Gastroesophageal sphincter (tissue), 4 donors: ENCODE measurements around the gene CHST11. TPM values are rescaled to one million over a fixed set of nuclear protein-coding genes. Genes with fewer than 3 reads are reported as not detected.

Experiments
- ATAC-seq: fragments of 150-250 bp; one replicate; pipeline ENCODE4 v1.9.1; 2016; ENCODE audit warnings: mild to moderate bottlenecking, moderate library complexity
- H3K27ac ChIP-seq, 4 donors: fragments of 200-600 bp; sonication (generic) in 3 of 4; 1 replicate in 3 of 4; 2 replicates in 1 of 4; pipeline ENCODE4 v1.5.1; 2016 to 2019
- H3K27me3 ChIP-seq: fragments of 200-600 bp; sonication (generic); one replicate; pipeline ENCODE4 v1.5.1; 2019
- H3K36me3 ChIP-seq, 2 donors: fragments of 200-600 bp; sonication (generic); one replicate each; pipeline ENCODE4 v1.5.1; 2019; ENCODE audit warnings: control low read depth in 1 of 2
- H3K4me1 ChIP-seq, 3 donors: fragments of 200-600 bp; sonication (generic); 1 replicate in 2 of 3; 2 replicates in 1 of 3; pipeline ENCODE4 v1.5.1; 2016 to 2019; ENCODE audit warnings: control low read depth in 2 of 3
- H3K4me3 ChIP-seq, 2 donors: fragments of 200-600 bp; sonication (generic); one replicate each; pipeline ENCODE4 v1.5.1; 2019; ENCODE audit warnings: mild to moderate bottlenecking in 1 of 2, moderate library complexity in 1 of 2
- H3K9me3 ChIP-seq, 3 donors: fragments of 200-600 bp; sonication (generic); one replicate each; pipeline ENCODE4 v1.5.1; 2017 to 2019; ENCODE audit warnings: control low read depth in 2 of 3
- CTCF ChIP-seq, 4 experiments: fragments of 200-600 bp in 2 of 4; fragments of 450-650 bp in 2 of 4; sonication (generic) in 1 of 4; IDR thresholded peaks; one replicate each; pipeline ENCODE4 v1.5.1; 2017 to 2019; ENCODE audit warnings: antibody characterized with exemption in 4 of 4, mild to moderate bottlenecking in 2 of 4, moderate library complexity in 2 of 4
- EP300 ChIP-seq: sonication (generic); formaldehyde crosslinking; IDR thresholded peaks from one replicate; pipeline ENCODE4 v1.6.1; 2017; ENCODE audit warnings: antibody characterized with exemption, mild to moderate bottlenecking
- POLR2A ChIP-seq, 2 donors: fragments of 450-650 bp; IDR thresholded peaks; one replicate each; pipeline ENCODE4 v1.6.1; 2017; ENCODE audit warnings: antibody characterized with exemption in 2 of 2, mild to moderate bottlenecking in 2 of 2, moderate library complexity in 1 of 2
- POLR2AphosphoS5 ChIP-seq: sonication (generic); formaldehyde crosslinking; IDR thresholded peaks from one replicate; pipeline ENCODE4 v1.6.1; 2017; ENCODE audit warnings: antibody characterized with exemption
- WGBS, 2 donors: methylation state at CpG; one replicate each; pipeline ENCODE4 v1.1.5; 2018; ENCODE audit warnings: low coverage in 1 of 2; 5-methylcytosine and 5-hydroxymethylcytosine counted together
- total RNA-seq, 4 donors: library from RNA; depleted of rRNA; stranded (reverse); fragments of >200 nt; gene quantifications; one replicate each; pipeline ENCODE4 v1.1.0, GENCODE V29; 2016

CHST11 gene
- total RNA-seq, 4 donors from 2014 or later, result 4.3 to 15.6 (median 11.0) TPM

- Histone ChIP-seq H3K27me3 (no peaks in the 10 kb centered on the region), H3K9me3 (no peaks in the 10 kb centered on the region), H3K4me3 (no peak overlapping the region), H3K4me1 (peaks cover 0 to 6% (median 0%) of the 10 kb centered on the region in 3 donors), H3K36me3 (no peaks in the 10 kb centered on the region), H3K27ac (no peak overlapping the region)
- 81 to 85% methylated on average over 6 of the region's 6 CpGs for WGBS, 2 donors
- no peak for TF ChIP-seq POLR2AphosphoS5
- no peak for TF ChIP-seq POLR2A (IDR thresholded peaks at IDR 0.05)
- no peak for TF ChIP-seq CTCF (IDR thresholded peaks at IDR 0.05)
- TF ChIP-seq EP300, result no peak
- ATAC-seq, result no peak
Observed at GRCh38 chr12:104630230-104630670, 173.5 kb downstream of the CHST11 start.

DNA sequence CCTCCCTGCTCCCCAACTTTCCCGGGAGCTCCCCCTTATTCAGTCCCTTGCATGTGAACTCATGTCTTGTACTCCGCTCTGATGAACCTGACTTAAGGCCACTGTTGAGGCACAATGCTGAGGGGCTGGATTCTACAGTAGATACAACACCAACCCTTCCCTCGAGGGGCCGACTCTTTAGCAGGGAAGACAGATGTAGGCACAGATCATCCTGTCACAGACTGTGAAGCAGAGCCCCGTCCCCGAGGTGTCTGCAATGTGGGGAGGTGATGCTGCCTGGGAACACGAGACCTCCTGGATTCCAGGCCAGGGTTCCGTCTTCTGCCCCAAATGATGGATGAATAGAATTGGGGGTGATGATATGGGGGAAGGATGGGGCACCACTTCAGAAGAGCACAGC is 175.1 kb downstream of the CHST11 start:
- Histone ChIP-seq H3K9me3 (no peaks in the 10 kb centered on the region), H3K4me1 (peaks cover 0 to 6% (median 0%) of the 10 kb centered on the region in 3 donors), H3K36me3 (no peaks in the 10 kb centered on the region), H3K27me3 (no peaks in the 10 kb centered on the region), H3K4me3 (no peak overlapping the region), H3K27ac (no peak overlapping the region)
- WGBS, 2 donors, result 60 to 82% methylated on average over 1 to 3 of the region's 8 CpGs
- ATAC-seq, result no peak
- TF ChIP-seq POLR2A (IDR thresholded peaks at IDR 0.05), result no peak
- no peak for TF ChIP-seq POLR2AphosphoS5
- TF ChIP-seq EP300, result no peak
- no peak for TF ChIP-seq CTCF (IDR thresholded peaks at IDR 0.05)

GRCh38 chr12:104632724-104633201 is 176.0 kb downstream of the CHST11 start:
- no peaks in the 10 kb centered on the region for H3K27me3 ChIP-seq
- WGBS, 2 donors, result 41 to 58% methylated on average over 2 to 6 of the region's 13 CpGs
- H3K4me1 ChIP-seq, result peaks cover 0 to 6% (median 0%) of the 10 kb centered on the region in 3 donors
- no peak overlapping the region for H3K27ac ChIP-seq
- TF ChIP-seq EP300 (no peak), POLR2AphosphoS5 (peak; percentile 54)
- no peaks in the 10 kb centered on the region for H3K36me3 ChIP-seq
- no peaks in the 10 kb centered on the region for H3K9me3 ChIP-seq
- H3K4me3 ChIP-seq, result no peak overlapping the region
- no peak for ATAC-seq

- Histone ChIP-seq H3K9me3 (no peaks in the 10 kb centered on the region), H3K4me3 (no peak overlapping the region), H3K36me3 (no peaks in the 10 kb centered on the region), H3K4me1 (peaks cover 0 to 6% (median 0%) of the 10 kb centered on the region in 3 donors), H3K27ac (no peak overlapping the region), H3K27me3 (no peaks in the 10 kb centered on the region)
- no peak for ATAC-seq
- 83 to 100% methylated on average over 2 to 3 of the region's 4 CpGs for WGBS, 2 donors
- TF ChIP-seq EP300, result no peak
- TF ChIP-seq POLR2A (IDR thresholded peaks at IDR 0.05), result no peak
- no peak for TF ChIP-seq CTCF (IDR thresholded peaks at IDR 0.05)
- TF ChIP-seq POLR2AphosphoS5, result no peak
Observed at GRCh38 chr12:104634044-104634443, 177.3 kb downstream of the CHST11 start.

DNA sequence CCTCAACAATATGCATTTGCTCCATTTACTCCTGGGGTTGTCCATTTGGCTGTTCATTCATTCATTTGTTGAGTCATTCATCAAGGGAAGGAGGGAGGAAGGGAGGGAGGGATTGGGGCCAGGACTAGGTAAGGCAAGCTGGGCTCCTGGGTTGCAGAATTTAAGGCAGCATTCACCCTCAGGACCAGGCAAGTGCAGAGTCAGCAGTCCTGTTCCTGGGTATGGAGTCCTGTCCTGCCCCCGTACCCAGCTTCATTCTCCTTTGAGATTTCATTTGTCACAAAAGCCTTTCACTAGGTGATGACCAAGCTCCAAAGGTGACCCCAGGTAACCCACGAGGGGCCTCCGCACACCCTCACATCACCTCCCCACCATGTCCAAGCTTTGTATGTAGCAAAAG is 178.1 kb downstream of the CHST11 start:
- Histone ChIP-seq H3K9me3 (no peaks in the 10 kb centered on the region), H3K4me3 (no peak overlapping the region), H3K27ac (no peak overlapping the region), H3K4me1 (peaks cover 0 to 6% (median 0%) of the 10 kb centered on the region in 3 donors), H3K36me3 (no peaks in the 10 kb centered on the region), H3K27me3 (no peaks in the 10 kb centered on the region)
- TF ChIP-seq EP300, result no peak
- no peak for TF ChIP-seq POLR2AphosphoS5
- TF ChIP-seq POLR2A (IDR thresholded peaks at IDR 0.05), result no peak
- TF ChIP-seq CTCF (IDR thresholded peaks at IDR 0.05), result no peak
- ATAC-seq, result no peak
- 83% methylated on average over 1 of the region's 3 CpGs; no CpG with 5 or more reads in 1 of the 2 donors for WGBS, 2 donors
